ENCODE results near the gene PON2. TPM values are rescaled to one million over a fixed set of nuclear protein-coding genes. Genes with fewer than 3 reads are reported as not detected.
A peak's percentile ranks its signal among the peaks of the same experiment; 100 is the strongest.

Gene PON2
- polyA plus RNA-seq, 1 donor from 2014 or later, result 23.1 TPM

DNA sequence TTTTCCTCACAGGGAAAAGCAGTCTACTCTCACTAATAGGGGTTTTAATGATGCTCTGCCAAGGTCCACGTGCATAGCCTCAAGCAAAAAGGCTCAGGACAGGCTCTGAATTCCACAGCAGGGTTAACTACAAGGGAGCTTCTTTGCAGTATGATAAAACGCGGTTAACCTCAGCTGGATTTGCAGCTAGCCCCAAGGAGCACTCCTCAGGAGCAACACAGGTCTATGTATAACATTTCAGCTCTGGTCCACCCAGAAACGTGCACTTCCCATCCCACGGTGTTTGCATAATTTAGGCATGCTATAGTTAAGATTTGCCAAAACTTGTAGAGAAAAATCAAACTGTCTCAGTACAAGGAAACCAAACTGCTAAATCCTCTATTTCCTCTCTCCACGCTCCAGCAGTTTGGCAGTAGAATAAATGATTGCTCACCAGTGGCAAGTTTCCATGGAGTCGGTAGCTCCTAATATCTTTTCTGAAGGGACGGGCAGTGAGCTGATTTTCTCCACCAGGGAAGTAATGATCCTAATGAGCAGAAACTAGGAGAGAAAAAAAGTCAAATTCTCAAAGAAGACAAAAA, 37.8 kb upstream of the PON2 start:
- no peaks in the 10 kb centered on the region for H3K36me3 ChIP-seq (ENCODE audit: insufficient read depth, low read length)
- H3K9me2 ChIP-seq (ENCODE audit: insufficient read depth, low read length), result no peaks in the 10 kb centered on the region
- no peak overlapping the region for H3K4me3 ChIP-seq (ENCODE audit: low read length)
- H3K9me3 ChIP-seq (ENCODE audit: low read length), result no peaks in the 10 kb centered on the region
- H3K9ac ChIP-seq (ENCODE audit: low read length), result no peak overlapping the region
- no peak overlapping the region for H2AFZ ChIP-seq (ENCODE audit: low read depth, low read length)
- H3K27me3 ChIP-seq (ENCODE audit: insufficient read depth, low read depth, low read length), result no peaks in the 10 kb centered on the region
- TF ChIP-seq MXI1 (conservative IDR thresholded peaks at IDR 0.05; ENCODE audit: poor library complexity, severe bottlenecking), result no peak
- H3K4me2 ChIP-seq (ENCODE audit: low read length), result no peak overlapping the region
- peak overlapping the region; percentile 77 for H3K27ac ChIP-seq (ENCODE audit: low read length)
- no peaks in the 10 kb centered on the region for H4K20me1 ChIP-seq (ENCODE audit: insufficient read depth)
- H3K79me2 ChIP-seq (replicated peaks; ENCODE audit: insufficient read depth, low read length), result no peaks in the 10 kb centered on the region
- H3F3A ChIP-seq (ENCODE audit: insufficient read depth, low read length, poor library complexity, severe bottlenecking), result peaks cover 26% of the 10 kb centered on the region

DNA sequence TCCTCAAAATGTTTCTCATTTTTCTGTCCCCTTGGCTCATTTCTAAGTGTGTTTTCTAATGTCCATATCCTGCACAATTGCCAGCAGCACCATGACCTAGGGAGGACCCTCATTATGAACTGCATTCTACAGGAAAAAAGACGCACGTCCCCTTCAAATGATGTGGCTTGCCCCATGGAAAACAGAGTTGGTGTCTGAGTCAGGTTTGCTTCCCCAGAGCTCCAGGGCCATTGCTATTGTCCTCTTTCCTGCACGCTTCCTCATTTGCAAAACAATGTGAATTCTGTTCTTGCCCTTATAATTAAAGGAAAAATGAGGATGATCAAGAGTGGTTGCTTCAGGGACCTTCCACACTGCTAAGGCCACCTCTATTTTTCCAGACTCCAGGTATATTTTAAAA, 36.2 kb upstream of the PON2 start:
- H3K9me2 ChIP-seq (ENCODE audit: insufficient read depth, low read length), result no peaks in the 10 kb centered on the region
- TF ChIP-seq MXI1 (conservative IDR thresholded peaks at IDR 0.05; ENCODE audit: poor library complexity, severe bottlenecking) (no peak), EZH2 (IDR thresholded peaks at IDR 0.05; ENCODE audit: borderline replicate concordance, insufficient read depth, low read length, poor library complexity, severe bottlenecking) (no peak), POLR2AphosphoS5 (IDR thresholded peaks at IDR 0.05) (no peak), RAD21 (conservative IDR thresholded peaks at IDR 0.05) (no peak), CTCF (IDR thresholded peaks at IDR 0.05; ENCODE audit: poor library complexity, severe bottlenecking) (no peak), EP300 (conservative IDR thresholded peaks at IDR 0.05; ENCODE audit: poor library complexity, severe bottlenecking) (no peak), TAF1 (IDR thresholded peaks at IDR 0.05; ENCODE audit: low read depth) (no peak), SMC3 (conservative IDR thresholded peaks at IDR 0.05; ENCODE audit: poor library complexity) (no peak)
- TF ChIP-seq, protein P1, sequence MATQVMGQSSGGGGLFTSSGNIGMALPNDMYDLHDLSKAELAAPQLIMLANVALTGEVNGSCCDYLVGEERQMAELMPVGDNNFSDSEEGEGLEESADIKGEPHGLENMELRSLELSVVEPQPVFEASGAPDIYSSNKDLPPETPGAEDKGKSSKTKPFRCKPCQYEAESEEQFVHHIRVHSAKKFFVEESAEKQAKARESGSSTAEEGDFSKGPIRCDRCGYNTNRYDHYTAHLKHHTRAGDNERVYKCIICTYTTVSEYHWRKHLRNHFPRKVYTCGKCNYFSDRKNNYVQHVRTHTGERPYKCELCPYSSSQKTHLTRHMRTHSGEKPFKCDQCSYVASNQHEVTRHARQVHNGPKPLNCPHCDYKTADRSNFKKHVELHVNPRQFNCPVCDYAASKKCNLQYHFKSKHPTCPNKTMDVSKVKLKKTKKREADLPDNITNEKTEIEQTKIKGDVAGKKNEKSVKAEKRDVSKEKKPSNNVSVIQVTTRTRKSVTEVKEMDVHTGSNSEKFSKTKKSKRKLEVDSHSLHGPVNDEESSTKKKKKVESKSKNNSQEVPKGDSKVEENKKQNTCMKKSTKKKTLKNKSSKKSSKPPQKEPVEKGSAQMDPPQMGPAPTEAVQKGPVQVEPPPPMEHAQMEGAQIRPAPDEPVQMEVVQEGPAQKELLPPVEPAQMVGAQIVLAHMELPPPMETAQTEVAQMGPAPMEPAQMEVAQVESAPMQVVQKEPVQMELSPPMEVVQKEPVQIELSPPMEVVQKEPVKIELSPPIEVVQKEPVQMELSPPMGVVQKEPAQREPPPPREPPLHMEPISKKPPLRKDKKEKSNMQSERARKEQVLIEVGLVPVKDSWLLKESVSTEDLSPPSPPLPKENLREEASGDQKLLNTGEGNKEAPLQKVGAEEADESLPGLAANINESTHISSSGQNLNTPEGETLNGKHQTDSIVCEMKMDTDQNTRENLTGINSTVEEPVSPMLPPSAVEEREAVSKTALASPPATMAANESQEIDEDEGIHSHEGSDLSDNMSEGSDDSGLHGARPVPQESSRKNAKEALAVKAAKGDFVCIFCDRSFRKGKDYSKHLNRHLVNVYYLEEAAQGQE (IDR thresholded peaks at IDR 0.05; ENCODE audit: borderline replicate concordance), result no peak
- H3K79me2 ChIP-seq (replicated peaks; ENCODE audit: insufficient read depth, low read length), result no peaks in the 10 kb centered on the region
- H3K9me3 ChIP-seq (ENCODE audit: low read length), result no peaks in the 10 kb centered on the region
- peaks cover 29% of the 10 kb centered on the region for H3F3A ChIP-seq (ENCODE audit: insufficient read depth, low read length, poor library complexity, severe bottlenecking)
- H3K27me3 ChIP-seq (ENCODE audit: insufficient read depth, low read depth, low read length), result no peaks in the 10 kb centered on the region
- H3K4me3 ChIP-seq (ENCODE audit: low read length), result no peak overlapping the region
- H3K36me3 ChIP-seq (ENCODE audit: insufficient read depth, low read length), result no peaks in the 10 kb centered on the region
- no peak overlapping the region for H3K9ac ChIP-seq (ENCODE audit: low read length)
- H3K27ac ChIP-seq (ENCODE audit: low read length), result peak overlapping the region; percentile 77
- H4K20me1 ChIP-seq (ENCODE audit: insufficient read depth), result no peaks in the 10 kb centered on the region
- H2AFZ ChIP-seq (ENCODE audit: low read depth, low read length), result no peak overlapping the region
- no peak overlapping the region for H3K4me2 ChIP-seq (ENCODE audit: low read length)
